HepG2 (cell line): ENCODE results near the gene GSTA1. TPM values are rescaled to one million over a fixed set of nuclear protein-coding genes. Genes with fewer than 3 reads are reported as not detected.

Source experiments
- CAMTA2 ChIP-seq: sonication (generic); formaldehyde crosslinking; IDR thresholded peaks from 2 replicates; pipeline ENCODE4 v1.4.0; 2020; ENCODE audit warnings: mild to moderate bottlenecking, missing genetic modification reagents, borderline replicate concordance
- GABPB1 ChIP-seq: IDR thresholded peaks from 2 replicates; pipeline ENCODE4 v1.6.1; 2016; ENCODE audit warnings: mild to moderate bottlenecking, missing genetic modification reagents, moderate library complexity, missing compliant biosample characterization
- HOXA9 ChIP-seq: sonication (generic); formaldehyde crosslinking; IDR thresholded peaks from 2 replicates; pipeline ENCODE4 v1.8.1; 2022; ENCODE audit warnings: missing genetic modification reagents, mild to moderate bottlenecking, moderate library complexity, borderline replicate concordance
- NFYB ChIP-seq: sonication (generic); formaldehyde crosslinking; IDR thresholded peaks from 2 replicates; pipeline ENCODE4 v1.4.0; 2020; ENCODE audit warnings: missing genetic modification reagents
- RFXAP ChIP-seq: sonication (generic); formaldehyde crosslinking; IDR thresholded peaks from 2 replicates; pipeline ENCODE4 v1.4.0; 2020; ENCODE audit warnings: missing genetic modification reagents, borderline replicate concordance
- RORA ChIP-seq: sonication (generic); formaldehyde crosslinking; IDR thresholded peaks from 2 replicates; pipeline ENCODE4 v1.5.0; 2020; ENCODE audit warnings: mild to moderate bottlenecking, missing genetic modification reagents, moderate library complexity
- SPEN ChIP-seq: sonication (generic); formaldehyde crosslinking; IDR thresholded peaks from 2 replicates; pipeline ENCODE4 v1.5.1; 2020; ENCODE audit warnings: low read depth, mild to moderate bottlenecking, missing genetic modification reagents
- ZNF350 ChIP-seq: sonication (generic); formaldehyde crosslinking; IDR thresholded peaks from 2 replicates; pipeline ENCODE4 v1.4.0; 2020; ENCODE audit warnings: mild to moderate bottlenecking, low read depth, missing genetic modification reagents, borderline replicate concordance
- ZNF530 ChIP-seq: sonication (generic); formaldehyde crosslinking; IDR thresholded peaks from 2 replicates; pipeline ENCODE4 v1.5.0; 2020; ENCODE audit warnings: low read depth, mild to moderate bottlenecking, missing genetic modification reagents
- ZNF564 ChIP-seq: sonication (generic); formaldehyde crosslinking; IDR thresholded peaks from 2 replicates; pipeline ENCODE4 v1.8.1; 2023; ENCODE audit warnings: mild to moderate bottlenecking, missing genetic modification reagents
- ZNF572 ChIP-seq: sonication (generic); formaldehyde crosslinking; IDR thresholded peaks from 2 replicates; pipeline ENCODE4 v1.5.1; 2020; ENCODE audit warnings: mild to moderate bottlenecking, missing genetic modification reagents
- ZNF660 ChIP-seq: sonication (generic); formaldehyde crosslinking; IDR thresholded peaks from 2 replicates; pipeline ENCODE4 v1.5.1; 2020; ENCODE audit warnings: mild to moderate bottlenecking, low read depth, missing genetic modification reagents, borderline replicate concordance
- ZNF883 ChIP-seq: sonication (generic); formaldehyde crosslinking; IDR thresholded peaks from 2 replicates; pipeline ENCODE4 v1.5.1; 2020; ENCODE audit warnings: mild to moderate bottlenecking, missing genetic modification reagents; ENCODE audit errors: not compliant biosample characterization
- polyA plus RNA-seq, 8 experiments: library from polyadenylated mRNA; depleted of rRNA in 3 of 8; stranded (reverse) in 7 of 8; unstranded in 1 of 8; fragments of >200 nt; fragmentation: Illumina TruSeq in 4 of 8; extraction: Trizol in 4 of 8; gene quantifications; 2 replicates each; pipeline versions ENCODE4 v1.2.1 to v1.2.3, GENCODE V29; 2011 to 2016; ENCODE audit warnings: low read depth in 4 of 8, missing spikeins in 1 of 8, mixed read lengths in 1 of 8; ENCODE audit not compliant: insufficient read depth in 1 of 8
- total RNA-seq, 5 experiments: library from RNA; depleted of rRNA; stranded (reverse); fragments of >200 nt; fragmentation: Illumina TruSeq; extraction: Trizol; gene quantifications; 2 replicates each; pipeline ENCODE4 v1.2.3, GENCODE V29; 2016; ENCODE audit warnings: low read depth in 1 of 5
- TF ChIP-seq, protein P1 (sequence below): sonication (generic); formaldehyde crosslinking; IDR thresholded peaks from 2 replicates; pipeline ENCODE4 v1.4.0; 2020; ENCODE audit warnings: missing genetic modification reagents
- TF ChIP-seq, protein P2 (sequence below): IDR thresholded peaks from 2 replicates; pipeline ENCODE4 v1.6.1; 2016; ENCODE audit warnings: missing genetic modification reagents, missing compliant biosample characterization
- TF ChIP-seq, protein P3 (sequence below): sonication (generic); formaldehyde crosslinking; IDR thresholded peaks from 2 replicates; pipeline ENCODE4 v1.4.0; 2020; ENCODE audit warnings: mild to moderate bottlenecking, missing genetic modification reagents

The GSTA1 gene
- total and polyA plus RNA-seq, 2 of the 13 experiments (the other 11 are each of a cell fraction or from before 2014, with no cell fraction given) = 6.2 to 282 TPM

DNA sequence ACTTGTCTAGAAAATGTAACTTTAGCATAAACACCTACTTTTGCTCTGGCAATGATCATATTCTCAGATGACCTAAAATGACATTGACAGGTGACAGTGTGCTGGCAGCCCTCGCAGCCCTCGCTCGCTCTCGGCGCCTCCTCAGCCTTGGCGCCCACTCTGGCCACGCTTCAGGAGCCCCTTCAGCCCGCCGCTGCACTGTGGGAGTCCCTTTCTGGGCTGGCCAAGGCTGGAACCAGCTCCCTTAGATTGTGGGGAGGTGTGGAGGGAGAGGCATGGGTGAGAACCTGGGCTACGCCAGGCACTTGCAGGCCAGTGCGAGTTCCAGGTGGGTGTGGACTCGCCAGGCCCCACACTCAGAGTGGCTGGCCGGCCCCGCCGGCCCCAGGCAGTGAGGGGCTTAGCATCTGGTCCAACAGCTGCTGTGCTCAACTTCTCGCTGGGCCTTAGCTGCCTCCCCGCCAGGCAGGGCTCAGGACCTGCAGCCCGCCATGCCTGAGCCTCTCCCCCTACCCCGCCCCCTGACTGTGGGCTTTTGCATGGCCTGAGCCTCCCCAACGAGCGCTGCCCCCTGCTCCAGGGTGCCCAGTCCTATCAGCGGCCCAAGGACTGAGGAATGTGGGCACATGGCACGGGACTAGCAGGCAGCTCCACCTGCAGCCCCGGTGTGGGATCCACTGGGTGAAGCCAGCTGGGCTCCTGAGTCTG lies 17.2 kb downstream of the GSTA1 start (continued):
- TF ChIP-seq GABPB1 (peak; percentile 15; the same call in 1 of the 2 replicates), CAMTA2 (CRISPR knock-in tag) (no peak), SPEN (CRISPR knock-in tag) (no peak), ZNF530 (CRISPR knock-in tag) (no peak), HOXA9 (CRISPR knock-in tag) (no peak), NFYB (CRISPR knock-in tag) (no peak), ZNF572 (CRISPR knock-in tag) (no peak), RFXAP (CRISPR knock-in tag) (no peak), ZNF660 (CRISPR knock-in tag) (no peak), ZNF883 (CRISPR knock-in tag) (no peak), ZNF564 (CRISPR knock-in tag) (no peak), RORA (CRISPR knock-in tag) (no peak), ZNF350 (CRISPR knock-in tag) (0 out of 2 replicates have a peak, but pooled peaks have one; percentile 51)
- TF ChIP-seq, protein P1, sequence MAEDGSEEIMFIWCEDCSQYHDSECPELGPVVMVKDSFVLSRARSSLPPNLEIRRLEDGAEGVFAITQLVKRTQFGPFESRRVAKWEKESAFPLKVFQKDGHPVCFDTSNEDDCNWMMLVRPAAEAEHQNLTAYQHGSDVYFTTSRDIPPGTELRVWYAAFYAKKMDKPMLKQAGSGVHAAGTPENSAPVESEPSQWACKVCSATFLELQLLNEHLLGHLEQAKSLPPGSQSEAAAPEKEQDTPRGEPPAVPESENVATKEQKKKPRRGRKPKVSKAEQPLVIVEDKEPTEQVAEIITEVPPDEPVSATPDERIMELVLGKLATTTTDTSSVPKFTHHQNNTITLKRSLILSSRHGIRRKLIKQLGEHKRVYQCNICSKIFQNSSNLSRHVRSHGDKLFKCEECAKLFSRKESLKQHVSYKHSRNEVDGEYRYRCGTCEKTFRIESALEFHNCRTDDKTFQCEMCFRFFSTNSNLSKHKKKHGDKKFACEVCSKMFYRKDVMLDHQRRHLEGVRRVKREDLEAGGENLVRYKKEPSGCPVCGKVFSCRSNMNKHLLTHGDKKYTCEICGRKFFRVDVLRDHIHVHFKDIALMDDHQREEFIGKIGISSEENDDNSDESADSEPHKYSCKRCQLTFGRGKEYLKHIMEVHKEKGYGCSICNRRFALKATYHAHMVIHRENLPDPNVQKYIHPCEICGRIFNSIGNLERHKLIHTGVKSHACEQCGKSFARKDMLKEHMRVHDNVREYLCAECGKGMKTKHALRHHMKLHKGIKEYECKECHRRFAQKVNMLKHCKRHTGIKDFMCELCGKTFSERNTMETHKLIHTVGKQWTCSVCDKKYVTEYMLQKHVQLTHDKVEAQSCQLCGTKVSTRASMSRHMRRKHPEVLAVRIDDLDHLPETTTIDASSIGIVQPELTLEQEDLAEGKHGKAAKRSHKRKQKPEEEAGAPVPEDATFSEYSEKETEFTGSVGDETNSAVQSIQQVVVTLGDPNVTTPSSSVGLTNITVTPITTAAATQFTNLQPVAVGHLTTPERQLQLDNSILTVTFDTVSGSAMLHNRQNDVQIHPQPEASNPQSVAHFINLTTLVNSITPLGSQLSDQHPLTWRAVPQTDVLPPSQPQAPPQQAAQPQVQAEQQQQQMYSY (CRISPR knock-in tag) = no peak
- TF ChIP-seq, protein P2, sequence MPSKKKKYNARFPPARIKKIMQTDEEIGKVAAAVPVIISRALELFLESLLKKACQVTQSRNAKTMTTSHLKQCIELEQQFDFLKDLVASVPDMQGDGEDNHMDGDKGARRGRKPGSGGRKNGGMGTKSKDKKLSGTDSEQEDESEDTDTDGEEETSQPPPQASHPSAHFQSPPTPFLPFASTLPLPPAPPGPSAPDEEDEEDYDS (CRISPR knock-in tag) = no peak
- TF ChIP-seq, protein P3, sequence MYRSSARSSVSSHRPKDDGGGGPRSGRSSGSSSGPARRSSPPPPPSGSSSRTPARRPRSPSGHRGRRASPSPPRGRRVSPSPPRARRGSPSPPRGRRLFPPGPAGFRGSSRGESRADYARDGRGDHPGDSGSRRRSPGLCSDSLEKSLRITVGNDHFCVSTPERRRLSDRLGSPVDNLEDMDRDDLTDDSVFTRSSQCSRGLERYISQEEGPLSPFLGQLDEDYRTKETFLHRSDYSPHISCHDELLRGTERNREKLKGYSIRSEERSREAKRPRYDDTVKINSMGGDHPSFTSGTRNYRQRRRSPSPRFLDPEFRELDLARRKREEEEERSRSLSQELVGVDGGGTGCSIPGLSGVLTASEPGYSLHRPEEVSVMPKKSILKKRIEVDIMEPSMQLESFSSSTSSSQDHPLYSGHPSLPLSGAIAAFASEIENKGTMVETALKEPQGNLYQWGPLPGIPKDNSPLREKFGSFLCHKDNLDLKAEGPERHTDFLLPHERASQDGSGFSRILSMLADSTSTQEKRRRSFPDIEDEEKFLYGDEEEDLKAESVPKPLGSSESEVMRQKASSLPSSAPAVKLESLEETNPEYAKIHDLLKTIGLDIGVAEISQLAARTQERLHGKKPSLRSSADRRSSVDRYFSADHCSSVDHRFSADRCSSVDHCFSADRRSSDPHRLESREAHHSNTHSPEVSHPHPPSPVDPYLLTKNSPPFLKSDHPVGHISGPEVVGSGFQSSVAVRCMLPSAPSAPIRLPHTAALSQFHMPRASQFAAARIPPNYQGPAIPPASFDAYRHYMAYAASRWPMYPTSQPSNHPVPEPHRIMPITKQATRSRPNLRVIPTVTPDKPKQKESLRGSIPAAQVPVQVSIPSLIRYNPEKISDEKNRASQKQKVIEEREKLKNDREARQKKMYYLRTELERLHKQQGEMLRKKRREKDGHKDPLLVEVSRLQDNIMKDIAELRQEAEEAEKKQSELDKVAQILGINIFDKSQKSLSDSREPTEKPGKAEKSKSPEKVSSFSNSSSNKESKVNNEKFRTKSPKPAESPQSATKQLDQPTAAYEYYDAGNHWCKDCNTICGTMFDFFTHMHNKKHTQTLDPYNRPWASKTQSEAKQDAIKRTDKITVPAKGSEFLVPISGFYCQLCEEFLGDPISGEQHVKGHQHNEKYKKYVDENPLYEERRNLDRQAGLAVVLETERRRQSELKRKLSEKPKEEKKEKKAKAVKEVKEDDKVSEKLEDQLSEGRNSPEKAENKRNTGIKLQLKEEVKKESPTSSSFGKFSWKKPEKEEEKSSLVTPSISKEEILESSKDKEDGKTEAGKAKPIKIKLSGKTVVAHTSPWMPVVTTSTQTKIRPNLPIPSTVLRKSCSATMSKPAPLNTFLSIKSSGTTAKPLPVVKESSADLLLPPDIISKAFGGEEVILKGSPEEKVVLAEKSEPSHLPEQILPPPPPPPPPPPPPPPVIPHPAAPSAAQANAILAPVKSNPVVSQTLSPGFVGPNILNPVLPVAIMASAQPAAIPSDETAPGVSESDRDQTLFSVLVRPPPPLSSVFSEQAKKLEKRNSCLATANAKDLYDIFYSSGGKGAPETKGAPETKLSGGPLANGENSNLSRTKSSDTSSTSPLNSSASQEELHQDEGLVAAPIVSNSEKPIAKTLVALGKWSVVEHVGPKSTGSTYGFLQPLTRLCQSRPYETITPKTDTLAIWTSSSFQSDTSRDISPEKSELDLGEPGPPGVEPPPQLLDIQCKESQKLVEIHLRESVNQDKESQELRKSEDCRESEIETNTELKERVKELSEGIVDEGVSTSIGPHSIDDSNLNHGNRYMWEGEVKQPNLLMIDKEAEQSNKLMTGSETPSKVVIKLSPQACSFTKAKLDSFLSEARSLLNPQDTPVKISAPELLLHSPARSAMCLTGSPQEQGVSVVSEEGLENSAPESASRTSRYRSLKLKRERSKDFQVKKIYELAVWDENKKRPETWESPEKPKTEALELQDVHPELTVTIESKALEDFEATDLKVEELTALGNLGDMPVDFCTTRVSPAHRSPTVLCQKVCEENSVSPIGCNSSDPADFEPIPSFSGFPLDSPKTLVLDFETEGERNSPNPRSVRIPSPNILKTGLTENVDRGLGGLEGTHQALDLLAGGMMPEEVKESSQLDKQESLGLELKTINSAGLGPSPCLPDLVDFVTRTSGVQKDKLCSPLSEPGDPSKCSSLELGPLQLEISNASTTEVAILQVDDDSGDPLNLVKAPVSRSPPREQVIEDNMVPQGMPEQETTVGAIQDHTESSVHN (CRISPR knock-in tag) = 0 out of 2 replicates have a peak, but pooled peaks have one; percentile 39
